Measurements from ENCODE around the gene SERINC3.
A peak's percentile ranks its signal among the peaks of the same experiment; 100 is the strongest.
"Not testable (repeated sequence)": the region's sequence is repeated elsewhere in the genome, so short reads cannot be mapped to it uniquely, and the experiment has no call there.

Gene SERINC3

GRCh38 chr20:44521484-44522481 lies at the start of gene SERINC3:
TSS of gene SERINC3 (minus strand) at chr20:44522070. CDS start at chr20:44521951, 119 bp downstream.
- peak; percentile 90 to 93 (median 93) for DNase-seq (ENCODE audit: low read depth in 2 of 3, low spot score in 2 of 3)

GRCh38 chr20:44571362-44571988 lies 49.6 kb upstream of the SERINC3 start:
- DNase-seq (ENCODE audit: low read depth in 2 of 3, low spot score in 2 of 3): no peak

GRCh38 chr20:44570367-44570766 lies 48.5 kb upstream of the SERINC3 start:
- DNase-seq (ENCODE audit: low read depth in 2 of 3, low spot score in 2 of 3): no peak

GRCh38 chr20:44566811-44567210 lies 44.9 kb upstream of the SERINC3 start:
- DNase-seq (ENCODE audit: low read depth in 2 of 3, low spot score in 2 of 3): no peak

- DNase-seq (ENCODE audit: low read depth in 2 of 3, low spot score in 2 of 3): no peak
Observed at GRCh38 chr20:44566018-44566417, 44.1 kb upstream of the SERINC3 start.

GRCh38 chr20:44561876-44562275 lies 40.0 kb upstream of the SERINC3 start:
- no peak for DNase-seq (ENCODE audit: low read depth in 2 of 3, low spot score in 2 of 3)

- not testable (repeated sequence) for DNase-seq (ENCODE audit: low read depth in 2 of 3, low spot score in 2 of 3)
Observed at GRCh38 chr20:44560818-44561217, 38.9 kb upstream of the SERINC3 start.

- DNase-seq (ENCODE audit: low read depth in 2 of 3, low spot score in 2 of 3): no peak
Observed at GRCh38 chr20:44560229-44560628, 38.4 kb upstream of the SERINC3 start.

GRCh38 chr20:44559302-44559701 lies 37.4 kb upstream of the SERINC3 start:
- DNase-seq (ENCODE audit: low read depth in 2 of 3, low spot score in 2 of 3): no peak

- no peak for DNase-seq (ENCODE audit: low read depth in 2 of 3, low spot score in 2 of 3)
Observed at GRCh38 chr20:44552950-44553908, 31.4 kb upstream of the SERINC3 start.

- no peak for DNase-seq (ENCODE audit: low read depth in 2 of 3, low spot score in 2 of 3)
Observed at GRCh38 chr20:44552568-44552949, 30.7 kb upstream of the SERINC3 start.

- no peak for DNase-seq (ENCODE audit: low read depth in 2 of 3, low spot score in 2 of 3)
Observed at GRCh38 chr20:44552050-44552449, 30.2 kb upstream of the SERINC3 start.

- DNase-seq (ENCODE audit: low read depth in 2 of 3, low spot score in 2 of 3): no peak
Observed at GRCh38 chr20:44549123-44549522, 27.3 kb upstream of the SERINC3 start.

- DNase-seq (ENCODE audit: low read depth in 2 of 3, low spot score in 2 of 3): no peak
Observed at GRCh38 chr20:44547419-44547818, 25.5 kb upstream of the SERINC3 start.

- no peak for DNase-seq (ENCODE audit: low read depth in 2 of 3, low spot score in 2 of 3)
Observed at GRCh38 chr20:44544263-44544662, 22.4 kb upstream of the SERINC3 start.

- DNase-seq (ENCODE audit: low read depth in 2 of 3, low spot score in 2 of 3): no peak
Observed at GRCh38 chr20:44543358-44543757, 21.5 kb upstream of the SERINC3 start.

- no peak for DNase-seq (ENCODE audit: low read depth in 2 of 3, low spot score in 2 of 3)
Observed at GRCh38 chr20:44542890-44543289, 21.0 kb upstream of the SERINC3 start.

- DNase-seq (ENCODE audit: low read depth in 2 of 3, low spot score in 2 of 3): no peak
Observed at GRCh38 chr20:44541992-44542391, 20.1 kb upstream of the SERINC3 start.

- DNase-seq (ENCODE audit: low read depth in 2 of 3, low spot score in 2 of 3): no peak
Observed at GRCh38 chr20:44540834-44541233, 19.0 kb upstream of the SERINC3 start.

GRCh38 chr20:44537993-44538392 lies 16.1 kb upstream of the SERINC3 start:
- no peak for DNase-seq (ENCODE audit: low read depth in 2 of 3, low spot score in 2 of 3)

GRCh38 chr20:44536175-44536574 lies 14.3 kb upstream of the SERINC3 start:
- DNase-seq (ENCODE audit: low read depth in 2 of 3, low spot score in 2 of 3): no peak
